ENCODE results near the gene HEXIM2. TPM values are rescaled to one million over a fixed set of nuclear protein-coding genes. Genes with fewer than 3 reads are reported as not detected.

Gene HEXIM2
- total and polyA plus RNA-seq, 2 of the 13 experiments (the other 11 are each of a cell fraction or from before 2014, with no cell fraction given) = 27.1 to 32.4 TPM

- 0 out of 2 replicates have a peak, but pooled peaks have one; percentile 15 for TF ChIP-seq ZNF446 (CRISPR knock-in tag; IDR thresholded peaks at IDR 0.05)
- TF ChIP-seq ZNF549 (CRISPR knock-in tag; IDR thresholded peaks at IDR 0.05) = no peak
- 0 out of 2 replicates have a peak, but pooled peaks have one; percentile 31 for TF ChIP-seq MIER2 (CRISPR knock-in tag; IDR thresholded peaks at IDR 0.05)
- TF ChIP-seq ZNF317 (CRISPR knock-in tag; IDR thresholded peaks at IDR 0.05) = no peak; the same call in 1 of the 2 replicates
- no peak for TF ChIP-seq CREB1 (IDR thresholded peaks at IDR 0.05)
- TF ChIP-seq CREB1 (CRISPR knock-in tag; IDR thresholded peaks at IDR 0.05) = peak; percentile 61
- peak; percentile 85 for TF ChIP-seq ZSCAN25 (CRISPR knock-in tag; IDR thresholded peaks at IDR 0.05)
- TF ChIP-seq MED1 (CRISPR knock-in tag; IDR thresholded peaks at IDR 0.05) = peak; percentile 89
- peak; percentile 95 for TF ChIP-seq ZNF687 (CRISPR knock-in tag; IDR thresholded peaks at IDR 0.05)
- TF ChIP-seq DNMT3B (CRISPR knock-in tag; conservative IDR thresholded peaks at IDR 0.05) = peak; percentile 82; the same call in 1 of the 2 replicates
- TF ChIP-seq ZNF652 (CRISPR knock-in tag; IDR thresholded peaks at IDR 0.05; ENCODE audit: borderline replicate concordance, low read depth) = peak; percentile 54
- TF ChIP-seq SUZ12 (IDR thresholded peaks at IDR 0.05; ENCODE audit: low read depth, low read length) = no peak
- peak; percentile 29 for TF ChIP-seq U2AF1 (optimal IDR thresholded peaks at IDR 0.05; ENCODE audit: low read depth, low read length)
- TF ChIP-seq SPEN (CRISPR knock-in tag; IDR thresholded peaks at IDR 0.05; ENCODE audit: low read depth) = peak; percentile 43
- no peak for TF ChIP-seq MBNL3 (CRISPR knock-in tag; conservative IDR thresholded peaks at IDR 0.05)
- TF ChIP-seq ZNF672 (CRISPR knock-in tag; IDR thresholded peaks at IDR 0.05) = no peak
- TF ChIP-seq ZNF160 (CRISPR knock-in tag; IDR thresholded peaks at IDR 0.05) = no peak; the same call in 1 of the 2 replicates
- TF ChIP-seq HES4 (CRISPR knock-in tag; IDR thresholded peaks at IDR 0.05; ENCODE audit: borderline replicate concordance) = peak; percentile 47; the same call in 1 of the 2 replicates
- no peak for TF ChIP-seq GPN1 (CRISPR knock-in tag; IDR thresholded peaks at IDR 0.05; ENCODE audit: borderline replicate concordance)
- no peak for TF ChIP-seq ZNF34 (CRISPR knock-in tag; IDR thresholded peaks at IDR 0.05; ENCODE audit: borderline replicate concordance)
- peak; percentile 80 for TF ChIP-seq ZFX (CRISPR knock-in tag; IDR thresholded peaks at IDR 0.05; ENCODE audit: low read depth)
- TF ChIP-seq E2F5 (CRISPR knock-in tag; conservative IDR thresholded peaks at IDR 0.05) = no peak
- peak; percentile 93 for TF ChIP-seq HNF4G (IDR thresholded peaks at IDR 0.05; ENCODE audit: borderline replicate concordance, low read depth, low read length)
- peak; percentile 91 for TF ChIP-seq HNF4G (CRISPR knock-in tag; IDR thresholded peaks at IDR 0.05; ENCODE audit: borderline replicate concordance, low read depth)
- 0 out of 2 replicates have a peak, but pooled peaks have one; percentile 42 for TF ChIP-seq GMEB2 (CRISPR knock-in tag; IDR thresholded peaks at IDR 0.05; ENCODE audit: low read depth)
These were observed 9.9 kb downstream of the HEXIM2 start (continued) for GRCh38 chr17:45171338-45172231.
